Neural crest cell (in vitro differentiated cells): Measurements from ENCODE around the gene PACSIN1. TPM values are rescaled to one million over a fixed set of nuclear protein-coding genes. Genes with fewer than 3 reads are reported as not detected.

Experiments used
- DNase-seq: peaks from one replicate; pipeline ENCODE4 v3.0.0; 2021; ENCODE audit warnings: low read depth, mixed read lengths, low spot score
- H3K27ac Mint-ChIP-seq: one replicate; pipeline ENCODE4 v1.8.0; 2021; ENCODE audit warnings: mild to moderate bottlenecking, mixed read lengths; ENCODE audit not compliant: unreplicated experiment
- H3K27me3 Mint-ChIP-seq: 2 replicates; pipeline ENCODE4 v1.8.0; 2021; ENCODE audit warnings: low read depth, mild to moderate bottlenecking, mixed read lengths
- H3K36me3 Mint-ChIP-seq: 2 replicates; pipeline ENCODE4 v1.8.0; 2021; ENCODE audit warnings: low read depth, mild to moderate bottlenecking, mixed read lengths
- H3K4me1 Mint-ChIP-seq: 2 replicates; pipeline ENCODE4 v1.8.0; 2021; ENCODE audit warnings: mixed read lengths
- H3K4me3 Mint-ChIP-seq: one replicate; pipeline ENCODE4 v1.8.0; 2021; ENCODE audit warnings: mild to moderate bottlenecking, mixed read lengths
- H3K9me3 Mint-ChIP-seq: 2 replicates; pipeline ENCODE4 v1.8.0; 2021; ENCODE audit warnings: mixed read lengths
- total RNA-seq: library from RNA; stranded (reverse); gene quantifications from 2 replicates; pipeline ENCODE4 v1.2.1, GENCODE V29; 2021
- TF ChIP-seq, protein P1 (sequence below): fragments of 200-600 bp; sonication (generic); conservative IDR thresholded peaks from 2 replicates; pipeline ENCODE4 v1.5.0; 2021; ENCODE audit warnings: antibody characterized with exemption, mild to moderate bottlenecking

Gene PACSIN1
- total RNA-seq, 1 donor from 2014 or later: 0.44 TPM

- TF ChIP-seq, protein P1, sequence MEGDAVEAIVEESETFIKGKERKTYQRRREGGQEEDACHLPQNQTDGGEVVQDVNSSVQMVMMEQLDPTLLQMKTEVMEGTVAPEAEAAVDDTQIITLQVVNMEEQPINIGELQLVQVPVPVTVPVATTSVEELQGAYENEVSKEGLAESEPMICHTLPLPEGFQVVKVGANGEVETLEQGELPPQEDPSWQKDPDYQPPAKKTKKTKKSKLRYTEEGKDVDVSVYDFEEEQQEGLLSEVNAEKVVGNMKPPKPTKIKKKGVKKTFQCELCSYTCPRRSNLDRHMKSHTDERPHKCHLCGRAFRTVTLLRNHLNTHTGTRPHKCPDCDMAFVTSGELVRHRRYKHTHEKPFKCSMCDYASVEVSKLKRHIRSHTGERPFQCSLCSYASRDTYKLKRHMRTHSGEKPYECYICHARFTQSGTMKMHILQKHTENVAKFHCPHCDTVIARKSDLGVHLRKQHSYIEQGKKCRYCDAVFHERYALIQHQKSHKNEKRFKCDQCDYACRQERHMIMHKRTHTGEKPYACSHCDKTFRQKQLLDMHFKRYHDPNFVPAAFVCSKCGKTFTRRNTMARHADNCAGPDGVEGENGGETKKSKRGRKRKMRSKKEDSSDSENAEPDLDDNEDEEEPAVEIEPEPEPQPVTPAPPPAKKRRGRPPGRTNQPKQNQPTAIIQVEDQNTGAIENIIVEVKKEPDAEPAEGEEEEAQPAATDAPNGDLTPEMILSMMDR: no peak
Observed at GRCh38 chr6:34528996-34529664, 63.3 kb downstream of the PACSIN1 start.

GRCh38 chr6:34529665-34530327, 63.9 kb downstream of the PACSIN1 start:
- no peaks in the 10 kb centered on the region for H3K9me3 Mint-ChIP-seq
- no peak overlapping the region for H3K27ac Mint-ChIP-seq
- H3K27me3 Mint-ChIP-seq: no peaks in the 10 kb centered on the region
- H3K4me3 Mint-ChIP-seq: no peak overlapping the region
- TF ChIP-seq, protein P1: no peak
- H3K36me3 Mint-ChIP-seq: no peaks in the 10 kb centered on the region
- H3K4me1 Mint-ChIP-seq: peaks cover 7% of the 10 kb centered on the region
- no peak for DNase-seq

More at GRCh38 chr6:34528996-34529664, 63.3 kb downstream of the PACSIN1 start:
- no peak overlapping the region for H3K27ac Mint-ChIP-seq
- H3K4me3 Mint-ChIP-seq: no peak overlapping the region
- no peaks in the 10 kb centered on the region for H3K9me3 Mint-ChIP-seq
- no peaks in the 10 kb centered on the region for H3K27me3 Mint-ChIP-seq
- H3K36me3 Mint-ChIP-seq: no peaks in the 10 kb centered on the region
- DNase-seq: no peak
- H3K4me1 Mint-ChIP-seq: peaks cover 7% of the 10 kb centered on the region

DNA sequence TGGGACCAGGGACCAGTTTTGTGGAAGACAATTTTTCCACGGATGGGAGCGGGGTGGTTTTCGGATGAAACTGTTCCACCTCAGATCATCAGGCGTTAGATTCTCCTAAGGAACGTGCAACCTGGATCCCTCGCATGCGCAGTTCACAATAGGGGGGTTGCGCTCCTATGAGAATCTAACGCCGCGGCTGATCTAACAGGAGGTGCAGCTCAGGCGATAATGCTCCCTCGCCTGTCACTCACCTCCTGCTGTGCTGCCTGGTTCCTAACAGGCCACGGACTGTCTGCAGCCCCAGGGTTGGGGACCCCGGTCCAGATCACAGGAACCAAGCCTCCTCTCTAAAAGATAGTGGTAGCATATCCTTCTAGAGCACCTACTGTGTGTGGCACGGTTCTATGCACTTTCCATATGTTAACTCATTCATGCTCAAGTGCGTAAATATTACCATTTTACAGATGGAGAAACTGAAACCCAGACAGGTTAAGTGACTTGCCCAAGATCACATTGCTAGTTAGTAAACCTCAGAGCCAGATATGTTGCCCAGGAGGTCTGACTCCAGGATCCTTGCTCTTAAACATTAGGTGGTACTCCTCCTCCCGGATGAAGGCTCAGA, 65.0 kb downstream of the PACSIN1 start:
- H3K4me1 Mint-ChIP-seq: peaks cover 7% of the 10 kb centered on the region
- no peak for DNase-seq
- H3K27ac Mint-ChIP-seq: no peak overlapping the region
- no peak overlapping the region for H3K4me3 Mint-ChIP-seq
- H3K9me3 Mint-ChIP-seq: no peaks in the 10 kb centered on the region
- H3K27me3 Mint-ChIP-seq: no peaks in the 10 kb centered on the region
- H3K36me3 Mint-ChIP-seq: no peaks in the 10 kb centered on the region
- TF ChIP-seq, protein P1: no peak

GRCh38 chr6:34531580-34532201, 65.8 kb downstream of the PACSIN1 start:
- Mint-ChIP-seq H3K27me3 (no peaks in the 10 kb centered on the region), H3K27ac (no peak overlapping the region), H3K9me3 (no peaks in the 10 kb centered on the region), H3K36me3 (no peaks in the 10 kb centered on the region), H3K4me1 (peaks cover 7% of the 10 kb centered on the region), H3K4me3 (no peak overlapping the region)
- TF ChIP-seq, protein P1: no peak
- DNase-seq: no peak

GRCh38 chr6:34532230-34532629, 66.4 kb downstream of the PACSIN1 start:
- no peak overlapping the region for H3K4me3 Mint-ChIP-seq
- peaks cover 6% of the 10 kb centered on the region for H3K4me1 Mint-ChIP-seq
- H3K27ac Mint-ChIP-seq: no peak overlapping the region
- TF ChIP-seq, protein P1: no peak
- H3K36me3 Mint-ChIP-seq: no peaks in the 10 kb centered on the region
- DNase-seq: no peak
- no peaks in the 10 kb centered on the region for H3K27me3 Mint-ChIP-seq
- no peaks in the 10 kb centered on the region for H3K9me3 Mint-ChIP-seq
